ENCODE measurements around the gene KSR2.

GRCh38 chr12:117528538-117528937 lies 440.3 kb downstream of the KSR2 start:
- TF ChIP-seq POLR2A (IDR thresholded peaks at IDR 0.05; ENCODE audit: low read length) (no peak), GATA1 (IDR thresholded peaks at IDR 0.05; ENCODE audit: low read depth, low read length) (no peak)

Measured in erythroblast (primary cell).